HEK293T (cell line): ENCODE results near the gene BMPER.

Experiments
- CTCF ChIA-PET: fragments of 350-600 bp; formaldehyde crosslinking; extraction: SDS; loops from one replicate; lab custom pipeline; 2021; ENCODE audit warnings: antibody characterized with exemption, inconsistent platforms; lab: Yijun Ruan, JAX
- POLR2A ChIA-PET: fragments of 350-600 bp; formaldehyde crosslinking; extraction: SDS; loops from one replicate; lab custom pipeline; 2020; ENCODE audit warnings: antibody characterized with exemption, inconsistent platforms; lab: Yijun Ruan, JAX
- DNase-seq: peaks from one replicate; pipeline ENCODE4 v3.0.0; 2012; ENCODE audit warnings: mixed read lengths; ENCODE audit errors: extremely low spot score
- ARNT ChIP-seq: fragments of 450-650 bp; IDR thresholded peaks from 2 replicates; pipeline ENCODE4 v1.6.1; 2017; ENCODE audit warnings: mild to moderate bottlenecking
- BHLHE40 ChIP-seq: fragments of 450-650 bp; IDR thresholded peaks from 2 replicates; pipeline ENCODE4 v1.6.1; 2016; ENCODE audit warnings: mild to moderate bottlenecking, moderate library complexity, borderline replicate concordance
- CTBP1 ChIP-seq: fragments of 450-650 bp; IDR thresholded peaks from 2 replicates; pipeline ENCODE4 v1.6.1; 2016; ENCODE audit warnings: borderline replicate concordance
- ELF4 ChIP-seq: fragments of 450-650 bp; IDR thresholded peaks from 2 replicates; pipeline ENCODE4 v1.6.1; 2017; ENCODE audit warnings: antibody characterized with exemption
- FOXA1 ChIP-seq: fragments of 450-650 bp; IDR thresholded peaks from 2 replicates; pipeline ENCODE4 v1.6.1; 2016; ENCODE audit warnings: mild to moderate bottlenecking
- FOXK2 ChIP-seq: fragments of 450-650 bp; IDR thresholded peaks from 2 replicates; pipeline ENCODE4 v1.6.1; 2016; ENCODE audit warnings: mild to moderate bottlenecking
- FOXM1 ChIP-seq: fragments of 450-650 bp; IDR thresholded peaks from 2 replicates; pipeline ENCODE4 v1.6.1; 2017; ENCODE audit warnings: mild to moderate bottlenecking, borderline replicate concordance
- HDGF ChIP-seq: fragments of 450-650 bp; IDR thresholded peaks from 2 replicates; pipeline ENCODE4 v1.6.1; 2017; ENCODE audit warnings: antibody characterized with exemption, borderline replicate concordance
- L3MBTL2 ChIP-seq: fragments of 450-650 bp; conservative IDR thresholded peaks from 2 replicates; pipeline ENCODE4 v1.6.1; 2016; ENCODE audit warnings: mild to moderate bottlenecking
- LEF1 ChIP-seq: fragments of 450-650 bp; IDR thresholded peaks from 2 replicates; pipeline ENCODE4 v1.6.1; 2017; ENCODE audit warnings: mild to moderate bottlenecking, borderline replicate concordance
- NFRKB ChIP-seq: fragments of 450-650 bp; IDR thresholded peaks from 2 replicates; pipeline ENCODE4 v1.6.1; 2016; ENCODE audit warnings: mild to moderate bottlenecking, moderate library complexity
- PKNOX1 ChIP-seq: fragments of 450-650 bp; IDR thresholded peaks from 2 replicates; pipeline ENCODE4 v1.6.1; 2016
- SUZ12 ChIP-seq: fragments of 450-650 bp; IDR thresholded peaks from 2 replicates; pipeline ENCODE4 v1.6.1; 2016; ENCODE audit warnings: mild to moderate bottlenecking
- TARDBP ChIP-seq: fragments of 450-650 bp; IDR thresholded peaks from 2 replicates; pipeline ENCODE4 v1.6.1; 2016
- ZNF384 ChIP-seq: fragments of 450-650 bp; IDR thresholded peaks from 2 replicates; pipeline ENCODE4 v1.6.1; 2016

Gene BMPER

GRCh38 chr7:33880787-33881186, 24.6 kb upstream of the BMPER start:
- CTCF ChIA-PET: no interaction called here
- no peak for DNase-seq
- TF ChIP-seq SUZ12 (no peak), L3MBTL2 (no peak), HDGF (no peak), FOXM1 (no peak), ZNF384 (no peak)

GRCh38 chr7:33881316-33881715, 24.0 kb upstream of the BMPER start:
- ChIA-PET POLR2A (interaction anchor here (0.8 kb wide), 1 partner anchor 11 kb away, joined by 3 read pairs; no protein-coding TSS in a partner anchor), CTCF (no interaction called here)
- no peak for DNase-seq
- no peak for TF ChIP-seq PKNOX1
- TF ChIP-seq NFRKB: no peak
- no peak for TF ChIP-seq ARNT
- TF ChIP-seq TARDBP: no peak
- no peak for TF ChIP-seq FOXK2

More at GRCh38 chr7:33880787-33881186, 24.6 kb upstream of the BMPER start:
- POLR2A ChIA-PET: no interaction called here

- POLR2A ChIA-PET: interaction anchor here (0.8 kb wide), 2 partner anchors 12 to 22 kb away, joined by 3 read pairs; no protein-coding TSS in a partner anchor
- CTCF ChIA-PET: no interaction called here
- TF ChIP-seq FOXK2: no peak
- TF ChIP-seq BHLHE40: no peak
- TF ChIP-seq L3MBTL2: no peak
- TF ChIP-seq LEF1: no peak
- no peak for TF ChIP-seq PKNOX1
- no peak for TF ChIP-seq ZNF384
- no peak for TF ChIP-seq FOXA1
- TF ChIP-seq CTBP1: no peak
- TF ChIP-seq FOXM1: no peak
- no peak for DNase-seq
Observed at GRCh38 chr7:33882040-33882837, 23.1 kb upstream of the BMPER start.

GRCh38 chr7:33882950-33883670, 22.2 kb upstream of the BMPER start:
- POLR2A ChIA-PET: interaction anchor here (0.8 kb wide), 1 partner anchor 21 kb away, joined by 3 read pairs; no protein-coding TSS in a partner anchor
- no peak for DNase-seq
- TF ChIP-seq LEF1 (no peak), ZNF384 (no peak), ELF4 (no peak), PKNOX1 (no peak)
- CTCF ChIA-PET: no interaction called here

- CTCF ChIA-PET: no interaction called here
- DNase-seq: no peak
Observed at GRCh38 chr7:33883671-33883965, 21.7 kb upstream of the BMPER start.

GRCh38 chr7:33885290-33886148, 19.8 kb upstream of the BMPER start:
- ChIA-PET POLR2A (interaction anchor here (1.2 to 1.9 kb wide), 3 partner anchors 13 to 163 kb away, joined by 3 to 5 read pairs (median 3); no protein-coding TSS in a partner anchor), CTCF (interaction anchor here (0.6 to 3.3 kb wide), 7 partner anchors 10 to 174 kb away, joined by 3 to 20 read pairs (median 8); no protein-coding TSS in a partner anchor)
- DNase-seq: no peak

More at GRCh38 chr7:33883671-33883965, 21.7 kb upstream of the BMPER start:
- POLR2A ChIA-PET: no interaction called here
- no peak for TF ChIP-seq TARDBP
- TF ChIP-seq NFRKB: no peak

More at GRCh38 chr7:33885290-33886148, 19.8 kb upstream of the BMPER start:
- TF ChIP-seq ZNF384: peak; percentile 43; the same call in 1 of the 2 replicates
- no peak for TF ChIP-seq TARDBP
